Measurements from ENCODE around the gene EIF1. TPM values are rescaled to one million over a fixed set of nuclear protein-coding genes. Genes with fewer than 3 reads are reported as not detected.

Gene EIF1
- total RNA-seq, 1 experiment from 2014 or later, result 1,082 TPM

- intact Hi-C loops (cut with micrococcal nuclease), result no loop called here
- ChIA-PET RAD21 (ENCODE audit: low non-redundant PET in 1 of 2, low total read pairs in 2 of 2, uncharacterized antibody in 2 of 2, unreplicated experiment in 2 of 2) (no interaction called here), CTCF (no interaction called here), POLR2A (no interaction called here)
- H3K27ac ChIP-seq (ENCODE audit: low read depth, low read length), result no peak overlapping the region
- H3K9ac ChIP-seq (ENCODE audit: low read length), result no peak overlapping the region
- H3K4me2 ChIP-seq (ENCODE audit: low read length), result no peak overlapping the region
- no peak overlapping the region for H3K4me3 ChIP-seq (replicated peaks in 1 of 2; ENCODE audit: low read depth in 1 of 2, low read length in 2 of 2)
- no peak for DNase-seq (ENCODE audit: low read depth, low spot score)
- TF ChIP-seq FOSL1 (IDR thresholded peaks at IDR 0.05; ENCODE audit: low read depth) (no peak), REST (IDR thresholded peaks at IDR 0.05; ENCODE audit: low read depth) (no peak), EGR1 (IDR thresholded peaks at IDR 0.05; ENCODE audit: low read depth) (no peak), CBX3 (IDR thresholded peaks at IDR 0.05; ENCODE audit: low read depth) (no peak), RAD21 (IDR thresholded peaks at IDR 0.05; ENCODE audit: low read depth) (no peak), SIN3A (IDR thresholded peaks at IDR 0.05; ENCODE audit: low read depth) (no peak), SP1 (IDR thresholded peaks at IDR 0.05; ENCODE audit: low read depth) (no peak), YY1 (IDR thresholded peaks at IDR 0.05; ENCODE audit: extremely low read depth, insufficient replicate concordance, low read depth, low read length) (no peak), SRF (IDR thresholded peaks at IDR 0.05; ENCODE audit: low read depth) (no peak), POLR2AphosphoS5 (IDR thresholded peaks at IDR 0.05; ENCODE audit: low read depth, low read length) (no peak), TCF7L2 (IDR thresholded peaks at IDR 0.05; ENCODE audit: borderline replicate concordance, extremely low read depth, insufficient read depth, insufficient read length) (no peak), CTCF (IDR thresholded peaks at IDR 0.05 in 2 of 3, conservative IDR thresholded peaks at IDR 0.05 in 1 of 3; ENCODE audit: borderline replicate concordance in 1 of 3, insufficient read depth in 1 of 3, low read depth in 2 of 3, low read length in 2 of 3) (no peak), EZH2 (IDR thresholded peaks at IDR 0.05) (no peak), EZH2phosphoT487 (IDR thresholded peaks at IDR 0.05; ENCODE audit: borderline replicate concordance) (no peak), JUND (IDR thresholded peaks at IDR 0.05) (no peak), CEBPB (IDR thresholded peaks at IDR 0.05; ENCODE audit: low read depth) (no peak)
- TF ChIP-seq, protein P1, sequence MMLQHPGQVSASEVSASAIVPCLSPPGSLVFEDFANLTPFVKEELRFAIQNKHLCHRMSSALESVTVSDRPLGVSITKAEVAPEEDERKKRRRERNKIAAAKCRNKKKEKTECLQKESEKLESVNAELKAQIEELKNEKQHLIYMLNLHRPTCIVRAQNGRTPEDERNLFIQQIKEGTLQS (IDR thresholded peaks at IDR 0.05), result no peak
- TF ChIP-seq, protein P2, sequence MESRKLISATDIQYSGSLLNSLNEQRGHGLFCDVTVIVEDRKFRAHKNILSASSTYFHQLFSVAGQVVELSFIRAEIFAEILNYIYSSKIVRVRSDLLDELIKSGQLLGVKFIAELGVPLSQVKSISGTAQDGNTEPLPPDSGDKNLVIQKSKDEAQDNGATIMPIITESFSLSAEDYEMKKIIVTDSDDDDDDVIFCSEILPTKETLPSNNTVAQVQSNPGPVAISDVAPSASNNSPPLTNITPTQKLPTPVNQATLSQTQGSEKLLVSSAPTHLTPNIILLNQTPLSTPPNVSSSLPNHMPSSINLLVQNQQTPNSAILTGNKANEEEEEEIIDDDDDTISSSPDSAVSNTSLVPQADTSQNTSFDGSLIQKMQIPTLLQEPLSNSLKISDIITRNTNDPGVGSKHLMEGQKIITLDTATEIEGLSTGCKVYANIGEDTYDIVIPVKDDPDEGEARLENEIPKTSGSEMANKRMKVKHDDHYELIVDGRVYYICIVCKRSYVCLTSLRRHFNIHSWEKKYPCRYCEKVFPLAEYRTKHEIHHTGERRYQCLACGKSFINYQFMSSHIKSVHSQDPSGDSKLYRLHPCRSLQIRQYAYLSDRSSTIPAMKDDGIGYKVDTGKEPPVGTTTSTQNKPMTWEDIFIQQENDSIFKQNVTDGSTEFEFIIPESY (IDR thresholded peaks at IDR 0.05; ENCODE audit: extremely low read depth, insufficient replicate concordance, low read length), result no peak
- H3K27me3 ChIP-seq (ENCODE audit: insufficient read depth, low read length), result no peaks in the 10 kb centered on the region
- H3K9me3 ChIP-seq (ENCODE audit: control insufficient read depth in 1 of 2, insufficient read depth in 1 of 2, low read depth in 1 of 2, low read length in 2 of 2), result no peaks in the 10 kb centered on the region
- no peaks in the 10 kb centered on the region for H3K36me3 ChIP-seq (ENCODE audit: control insufficient read depth in 1 of 2, insufficient read depth in 2 of 2, low read length in 2 of 2)
- no peaks in the 10 kb centered on the region for H3K79me2 ChIP-seq (ENCODE audit: insufficient read depth, low read length)
- no peaks in the 10 kb centered on the region for H3K9me2 ChIP-seq (ENCODE audit: insufficient read depth)
- no TSS peak for BruUV-seq (replicated peaks)
- H4K20me1 ChIP-seq (ENCODE audit: insufficient read depth), result no peaks in the 10 kb centered on the region
- ATAC-seq, result no peak
- H2AFZ ChIP-seq (ENCODE audit: low read depth, low read length, poor library complexity, severe bottlenecking), result no peak overlapping the region
- H3K4me1 ChIP-seq (ENCODE audit: control insufficient read depth in 1 of 2, insufficient read depth in 2 of 2, low read length in 2 of 2), result peaks cover 8 to 18% of the 10 kb centered on the region in 2 experiments
These were observed 5.2 kb upstream of the EIF1 start for GRCh38 chr17:41683441-41684007.

Data from HCT116 (cell line).